K562 (cell line): ENCODE results near the gene CD72. TPM values are rescaled to one million over a fixed set of nuclear protein-coding genes. Genes with fewer than 3 reads are reported as not detected.

ENCODE experiments used
- ATF7 ChIP-seq: fragments of 450-650 bp; IDR thresholded peaks from 2 replicates; pipeline ENCODE4 v1.7.1; 2014; ENCODE audit warnings: mild to moderate bottlenecking, moderate library complexity
- CTBP1 ChIP-seq: fragments of 450-650 bp; IDR thresholded peaks from 2 replicates; pipeline ENCODE4 v1.6.1; 2016; ENCODE audit warnings: borderline replicate concordance
- CXXC5 ChIP-seq: fragments of 250-450 bp; sonication (Bioruptor Pico); IDR thresholded peaks from 2 replicates; pipeline ENCODE4 v1.8.0; 2022; ENCODE audit warnings: inconsistent platforms, mild to moderate bottlenecking, moderate library complexity
- ELF2 ChIP-seq: fragments of 250-450 bp; sonication (Bioruptor Pico); IDR thresholded peaks from 2 replicates; pipeline ENCODE4 v1.5.0; 2021; ENCODE audit warnings: mild to moderate bottlenecking
- FIP1L1 ChIP-seq: fragments of 200-400 bp; formaldehyde crosslinking; IDR thresholded peaks from 2 replicates; pipeline ENCODE4 v1.6.1; 2018; ENCODE audit warnings: mild to moderate bottlenecking, low read depth, low read length; ENCODE audit not compliant: poor library complexity, severe bottlenecking
- FOXM1 ChIP-seq, 2 experiments: fragments of 450-650 bp in 1 of 2; sonication (generic) in 1 of 2; formaldehyde crosslinking in 1 of 2; IDR thresholded peaks; 2 replicates each; pipeline versions ENCODE4 v1.6.1 to v1.9.0; 2017 to 2022; ENCODE audit warnings: low read depth in 2 of 2, mild to moderate bottlenecking in 2 of 2, missing genetic modification reagents in 1 of 2, moderate library complexity in 1 of 2
- KLF1 ChIP-seq: fragments of 450-650 bp; IDR thresholded peaks from 2 replicates; pipeline ENCODE4 v1.6.1; 2016; ENCODE audit warnings: missing genetic modification characterization, missing compliant biosample characterization
- MAZ ChIP-seq, 2 experiments: fragments of 450-650 bp in 1 of 2; sonication (generic) in 1 of 2; formaldehyde crosslinking; IDR thresholded peaks in 1 of 2; conservative IDR thresholded peaks in 1 of 2; 2 replicates each; pipeline versions ENCODE4 v1.4.0 to v1.5.0; 2020; ENCODE audit warnings: mild to moderate bottlenecking in 1 of 2, missing genetic modification reagents in 1 of 2
- MEIS2 ChIP-seq: fragments of 450-650 bp; IDR thresholded peaks from 2 replicates; pipeline ENCODE4 v1.6.1; 2014; ENCODE audit warnings: mild to moderate bottlenecking; ENCODE audit not compliant: partially characterized antibody
- NRF1 ChIP-seq, 2 experiments: fragments of 450-650 bp; IDR thresholded peaks in 1 of 2; conservative IDR thresholded peaks in 1 of 2; 2 replicates each; pipeline ENCODE4 v1.6.1; 2014; ENCODE audit warnings: mild to moderate bottlenecking in 2 of 2
- PCBP2 ChIP-seq: fragments of 200-400 bp; formaldehyde crosslinking; IDR thresholded peaks from 2 replicates; pipeline ENCODE4 v1.6.1; 2018; ENCODE audit warnings: low read length, low read depth, mild to moderate bottlenecking, moderate library complexity; ENCODE audit not compliant: poor library complexity, severe bottlenecking
- PHF8 ChIP-seq: fragments of 200-600 bp; sonication (generic); IDR thresholded peaks from 2 replicates; pipeline ENCODE4 v1.6.1; 2012; ENCODE audit warnings: mixed run types, mild to moderate bottlenecking, inconsistent platforms, low read length, moderate library complexity, borderline replicate concordance
- SMARCA4 ChIP-seq: fragments of 450-650 bp; IDR thresholded peaks from 2 replicates; pipeline ENCODE4 v1.6.1; 2016
- SRSF1 ChIP-seq: fragments of 200-400 bp; formaldehyde crosslinking; IDR thresholded peaks from 2 replicates; pipeline ENCODE4 v1.6.1; 2017; ENCODE audit warnings: mild to moderate bottlenecking, low read depth, low read length, moderate library complexity
- THAP12 ChIP-seq: fragments of 250-450 bp; sonication (Bioruptor Pico); IDR thresholded peaks from 2 replicates; pipeline ENCODE4 v1.9.0; 2021; ENCODE audit warnings: mild to moderate bottlenecking, inconsistent platforms
- THRB ChIP-seq: fragments of 450-650 bp; formaldehyde crosslinking; conservative IDR thresholded peaks from 2 replicates; pipeline ENCODE4 v1.4.0; 2022; ENCODE audit warnings: mild to moderate bottlenecking, missing genetic modification characterization
- ZBTB1 ChIP-seq: sonication (generic); formaldehyde crosslinking; IDR thresholded peaks from 2 replicates; pipeline ENCODE4 v1.8.1; 2023; ENCODE audit warnings: missing genetic modification reagents, low read depth, mild to moderate bottlenecking, borderline replicate concordance
- ZMIZ1 ChIP-seq, 2 experiments: fragments of 150-350 bp in 1 of 2; IDR thresholded peaks; 2 replicates each; pipeline ENCODE4 v1.6.1; 2012 to 2016; ENCODE audit warnings: low read depth in 2 of 2, low read length in 2 of 2, mild to moderate bottlenecking in 1 of 2, moderate library complexity in 1 of 2
- polyA plus RNA-seq, 8 experiments: library from polyadenylated mRNA; depleted of rRNA in 4 of 8; stranded (reverse) in 5 of 8; unstranded in 3 of 8; fragments of >200 nt; fragmentation: Nextera tagmentation in 2 of 8; fragmentation: Illumina TruSeq in 1 of 8; extraction: Ambion mirVana in 2 of 8; extraction: Trizol in 1 of 8; gene quantifications; 2 replicates each; pipeline versions ENCODE4 v1.2.1 to v1.2.3, GENCODE V29; 2011 to 2014; ENCODE audit warnings: inconsistent platforms in 1 of 8, missing spikeins in 1 of 8
- total RNA-seq, 7 experiments: library from RNA; depleted of rRNA in 6 of 7; stranded (reverse); fragments of >200 nt in 6 of 7; fragmentation: Illumina TruSeq in 2 of 7; extraction: Trizol in 2 of 7; gene quantifications; 2 replicates each; pipeline versions ENCODE4 v1.2.1 to v1.2.3, GENCODE V29; 2011 to 2021; ENCODE audit warnings: low replicate concordance in 1 of 7

CD72 gene
- total and polyA plus RNA-seq, 9 of the 15 experiments (the other 6 are each of a cell fraction or from before 2014, with no cell fraction given): 0.11 to 0.78 (median 0.27) TPM; not detected in 1

GRCh38 chr9:35658137-35658967 lies 40.1 kb upstream of the CD72 start, which contains the start of gene CCDC107 (continued):
- TF ChIP-seq ZMIZ1 (IDR thresholded peaks at IDR 0.05; ENCODE audit: low read depth in 2 of 2, low read length in 2 of 2) (0 out of 4 replicates have a peak, but pooled peaks of 1 of the 2 experiments have one; percentile 15), SMARCA4 (0 out of 2 replicates have a peak, but pooled peaks have one; percentile 21), NRF1 (conservative IDR thresholded peaks at IDR 0.05 in 1 of 2, IDR thresholded peaks at IDR 0.05 in 1 of 2) (peak; percentile 96), ZBTB1 (CRISPR knock-in tag) (no peak), ELF2 (CRISPR knock-in tag) (peak; percentile 37; the same call in 1 of the 2 replicates), CTBP1 (peak; percentile 46; the same call in 1 of the 2 replicates), MEIS2 (peak; percentile 68), PCBP2 (no peak), FIP1L1 (peak; percentile 70), MAZ (CRISPR knock-in tag; conservative IDR thresholded peaks at IDR 0.05 in 1 of 2, IDR thresholded peaks at IDR 0.05 in 1 of 2) (peak; percentile 29 to 67; a peak in 2 of 4 replicates), PHF8 (peak; percentile 81; the same call in 1 of the 2 replicates), SRSF1 (no peak), ATF7 (0 out of 2 replicates have a peak, but pooled peaks have one; percentile 65), KLF1 (tag) (peak; percentile 59; the same call in 1 of the 2 replicates), CXXC5 (CRISPR knock-in tag) (peak; percentile 36; the same call in 1 of the 2 replicates), THRB (no peak), THAP12 (CRISPR knock-in tag) (peak; percentile 66; the same call in 1 of the 2 replicates), FOXM1 (IDR thresholded peaks at IDR 0.05; ENCODE audit: low read depth) (no peak), FOXM1 (CRISPR knock-in tag; IDR thresholded peaks at IDR 0.05; ENCODE audit: low read depth) (no peak)
